ENCODE data around the gene RBM47. TPM values are rescaled to one million over a fixed set of nuclear protein-coding genes. Genes with fewer than 3 reads are reported as not detected.

The RBM47 gene
- total and polyA plus RNA-seq, 2 donors (not counting 1 experiment from before 2014, with no cell fraction given): 5.6 to 12.9 TPM

DNA sequence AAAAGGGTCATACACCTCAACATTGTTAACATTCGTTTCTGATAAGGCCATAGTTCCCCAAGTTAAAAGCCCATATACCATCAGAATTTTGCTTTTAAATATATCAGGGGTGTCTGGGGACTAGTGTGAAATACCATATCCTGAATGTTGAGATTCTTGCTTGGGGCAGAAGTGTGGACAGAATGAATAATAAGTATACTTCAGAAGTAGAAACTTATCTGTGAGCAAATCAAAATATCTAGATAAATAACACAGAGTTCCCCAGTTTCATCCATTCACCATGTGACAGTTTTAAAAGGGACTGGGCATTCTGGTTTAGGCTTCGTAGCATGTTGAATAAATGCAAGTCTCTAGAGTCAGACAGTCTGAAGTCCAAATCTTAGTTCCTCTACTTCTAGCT lies 184.0 kb downstream of the RBM47 start:
- no peak overlapping the region for H3K9ac ChIP-seq (ENCODE audit: low read length)
- POLR2A ChIA-PET: interaction anchor here (0.6 kb wide), 1 partner anchor 1917 kb away, joined by 4 read pairs; no protein-coding TSS in a partner anchor
- H3K36me3 ChIP-seq (replicated peaks in 1 of 2; ENCODE audit: control extremely low read depth in 1 of 2, control insufficient read depth in 1 of 2, extremely low read depth in 1 of 2, insufficient read depth in 2 of 2, low read length in 1 of 2): no peaks in the 10 kb centered on the region
- Mint-ChIP-seq H3K4me3 (no peak overlapping the region), H3K9me3 (ENCODE audit: insufficient read depth) (no peaks in the 10 kb centered on the region), H3K27me3 (no peaks in the 10 kb centered on the region), H3K27ac (no peak overlapping the region), H3K4me1 (no peaks in the 10 kb centered on the region)
- no peak for ATAC-seq (ENCODE audit: low read depth)
- H4K20me1 ChIP-seq (ENCODE audit: control insufficient read depth, insufficient read depth, low read length, poor library complexity, severe bottlenecking): no peaks in the 10 kb centered on the region
- no peak overlapping the region for H2AFZ ChIP-seq (ENCODE audit: insufficient read depth, low read depth, low read length, poor library complexity, severe bottlenecking)
- no peaks in the 10 kb centered on the region for H3K4me1 ChIP-seq (ENCODE audit: control insufficient read depth in 2 of 2, insufficient read depth in 2 of 2, low read length in 2 of 2)
- H3K4me3 ChIP-seq (ENCODE audit: control extremely low read depth in 1 of 5, extremely low read depth in 1 of 5, insufficient read depth in 1 of 5, low read depth in 2 of 5, low read length in 4 of 5): no peak overlapping the region
- peaks cover 0 to 3% (median 0%) of the 10 kb centered on the region in 3 donors for H3K9me3 ChIP-seq (ENCODE audit: control extremely low read depth in 1 of 3, control insufficient read depth in 2 of 3, insufficient read depth in 1 of 3, low read length in 2 of 3)
- CTCF ChIA-PET: no interaction called here
- TF ChIP-seq EZH2 (IDR thresholded peaks at IDR 0.05; ENCODE audit: borderline replicate concordance, insufficient read depth, low read depth, low read length, poor library complexity, severe bottlenecking): no peak
- no peak for TF ChIP-seq CTCF (IDR thresholded peaks at IDR 0.05)
- H3K4me2 ChIP-seq (replicated peaks; ENCODE audit: low read depth, low read length, poor library complexity, severe bottlenecking): no peak overlapping the region
- H3K79me2 ChIP-seq (ENCODE audit: control insufficient read depth, insufficient read depth, low read length): no peaks in the 10 kb centered on the region
- no peak overlapping the region for H3K27ac ChIP-seq (ENCODE audit: low read length in 2 of 2)
- no peaks in the 10 kb centered on the region for H3K27me3 ChIP-seq (replicated peaks in 1 of 4; ENCODE audit: control extremely low read depth in 1 of 4, control insufficient read depth in 3 of 4, insufficient read depth in 4 of 4, low read length in 3 of 4)
- intact Hi-C loops (cut with micrococcal nuclease): no loop called here
- WGBS (ENCODE audit: insufficient coverage): no CpG with 5 or more reads among the region's 2 CpGs
- no peak for DNase-seq

- ChIA-PET CTCF (no interaction called here), POLR2A (no interaction called here)
- Histone ChIP-seq H4K20me1 (ENCODE audit: control insufficient read depth, insufficient read depth, low read length, poor library complexity, severe bottlenecking) (no peaks in the 10 kb centered on the region), H3K79me2 (ENCODE audit: control insufficient read depth, insufficient read depth, low read length) (no peaks in the 10 kb centered on the region), H3K27me3 (replicated peaks in 1 of 4; ENCODE audit: control extremely low read depth in 1 of 4, control insufficient read depth in 3 of 4, insufficient read depth in 4 of 4, low read length in 3 of 4) (no peaks in the 10 kb centered on the region), H2AFZ (ENCODE audit: insufficient read depth, low read depth, low read length, poor library complexity, severe bottlenecking) (no peak overlapping the region), H3K9ac (ENCODE audit: low read length) (no peak overlapping the region), H3K4me3 (ENCODE audit: control extremely low read depth in 1 of 5, extremely low read depth in 1 of 5, insufficient read depth in 1 of 5, low read depth in 2 of 5, low read length in 4 of 5) (no peak overlapping the region), H3K27ac (ENCODE audit: low read length in 2 of 2) (no peak overlapping the region), H3K36me3 (replicated peaks in 1 of 2; ENCODE audit: control extremely low read depth in 1 of 2, control insufficient read depth in 1 of 2, extremely low read depth in 1 of 2, insufficient read depth in 2 of 2, low read length in 1 of 2) (no peaks in the 10 kb centered on the region), H3K4me2 (replicated peaks; ENCODE audit: low read depth, low read length, poor library complexity, severe bottlenecking) (no peak overlapping the region), H3K4me1 (ENCODE audit: control insufficient read depth in 2 of 2, insufficient read depth in 2 of 2, low read length in 2 of 2) (no peaks in the 10 kb centered on the region), H3K9me3 (ENCODE audit: control extremely low read depth in 1 of 3, control insufficient read depth in 2 of 3, insufficient read depth in 1 of 3, low read length in 2 of 3) (peaks cover 0 to 15% (median 0%) of the 10 kb centered on the region in 3 donors)
- no peaks in the 10 kb centered on the region for H3K27me3 Mint-ChIP-seq
- 100% methylated on average over 1 of the region's 1 CpG for WGBS (ENCODE audit: insufficient coverage)
- ATAC-seq (ENCODE audit: low read depth): no peak
- intact Hi-C loops (cut with micrococcal nuclease): no loop called here
- no peak overlapping the region for H3K27ac Mint-ChIP-seq
- no peaks in the 10 kb centered on the region for H3K4me1 Mint-ChIP-seq
- no peaks in the 10 kb centered on the region for H3K9me3 Mint-ChIP-seq (ENCODE audit: insufficient read depth)
- TF ChIP-seq EZH2 (IDR thresholded peaks at IDR 0.05; ENCODE audit: borderline replicate concordance, insufficient read depth, low read depth, low read length, poor library complexity, severe bottlenecking): no peak
- TF ChIP-seq CTCF (IDR thresholded peaks at IDR 0.05): no peak
- no peak for DNase-seq
- H3K4me3 Mint-ChIP-seq: no peak overlapping the region
Observed at GRCh38 chr4:40441430-40441829, 188.2 kb downstream of the RBM47 start.

Data from B cell (primary cell).